ENCODE data around the gene CHRNB2. TPM values are rescaled to one million over a fixed set of nuclear protein-coding genes. Genes with fewer than 3 reads are reported as not detected.

CHRNB2 gene
- total and polyA plus RNA-seq, 11 donors = 0.03 to 0.14 (median 0.05) TPM; not detected in 7

- H3K4me3 ChIP-seq = no peak overlapping the region
- no peak for DNase-seq
- 15 to 26% (median 17%) methylated on average over 5 to 7 of the region's 7 CpGs for WGBS, 4 donors
- H3K36me3 ChIP-seq = peaks cover 0 to 17% (median 15%) of the 10 kb centered on the region in 9 donors
- intact Hi-C loops (cut with DNase I) = no loop called here
- no peak overlapping the region for H3K27ac ChIP-seq
- TF ChIP-seq, protein P1, sequence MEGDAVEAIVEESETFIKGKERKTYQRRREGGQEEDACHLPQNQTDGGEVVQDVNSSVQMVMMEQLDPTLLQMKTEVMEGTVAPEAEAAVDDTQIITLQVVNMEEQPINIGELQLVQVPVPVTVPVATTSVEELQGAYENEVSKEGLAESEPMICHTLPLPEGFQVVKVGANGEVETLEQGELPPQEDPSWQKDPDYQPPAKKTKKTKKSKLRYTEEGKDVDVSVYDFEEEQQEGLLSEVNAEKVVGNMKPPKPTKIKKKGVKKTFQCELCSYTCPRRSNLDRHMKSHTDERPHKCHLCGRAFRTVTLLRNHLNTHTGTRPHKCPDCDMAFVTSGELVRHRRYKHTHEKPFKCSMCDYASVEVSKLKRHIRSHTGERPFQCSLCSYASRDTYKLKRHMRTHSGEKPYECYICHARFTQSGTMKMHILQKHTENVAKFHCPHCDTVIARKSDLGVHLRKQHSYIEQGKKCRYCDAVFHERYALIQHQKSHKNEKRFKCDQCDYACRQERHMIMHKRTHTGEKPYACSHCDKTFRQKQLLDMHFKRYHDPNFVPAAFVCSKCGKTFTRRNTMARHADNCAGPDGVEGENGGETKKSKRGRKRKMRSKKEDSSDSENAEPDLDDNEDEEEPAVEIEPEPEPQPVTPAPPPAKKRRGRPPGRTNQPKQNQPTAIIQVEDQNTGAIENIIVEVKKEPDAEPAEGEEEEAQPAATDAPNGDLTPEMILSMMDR (IDR thresholded peaks at IDR 0.05) = no peak
- TF ChIP-seq POLR2A (IDR thresholded peaks at IDR 0.05) = no peak
- no peak for ATAC-seq
- H3K27me3 ChIP-seq = peaks cover 0 to 4% (median 0%) of the 10 kb centered on the region in 9 donors
- H3K9me3 ChIP-seq = no peaks in the 10 kb centered on the region
- peaks cover 0 to 33% (median 17%) of the 10 kb centered on the region in 12 donors for H3K4me1 ChIP-seq
These were observed 7.1 kb downstream of the CHRNB2 start for GRCh38 chr1:154574716-154575115.

- no peak for TF ChIP-seq POLR2A (IDR thresholded peaks at IDR 0.05)
- TF ChIP-seq, protein P1 (IDR thresholded peaks at IDR 0.05) = no peak
- Histone ChIP-seq H3K36me3 (peaks cover 0 to 24% (median 19%) of the 10 kb centered on the region in 9 donors), H3K27ac (no peak overlapping the region), H3K4me1 (peaks cover 0 to 33% (median 17%) of the 10 kb centered on the region in 12 donors), H3K9me3 (no peaks in the 10 kb centered on the region), H3K4me3 (no peak overlapping the region), H3K27me3 (no peaks in the 10 kb centered on the region)
- ATAC-seq = no peak
- no peak for DNase-seq
- 83 to 86% (median 84%) methylated on average over 10 of the region's 10 CpGs for WGBS, 4 donors
- intact Hi-C loops (cut with DNase I) = no loop called here
These were observed 7.8 kb downstream of the CHRNB2 start for GRCh38 chr1:154575147-154575927.

DNA sequence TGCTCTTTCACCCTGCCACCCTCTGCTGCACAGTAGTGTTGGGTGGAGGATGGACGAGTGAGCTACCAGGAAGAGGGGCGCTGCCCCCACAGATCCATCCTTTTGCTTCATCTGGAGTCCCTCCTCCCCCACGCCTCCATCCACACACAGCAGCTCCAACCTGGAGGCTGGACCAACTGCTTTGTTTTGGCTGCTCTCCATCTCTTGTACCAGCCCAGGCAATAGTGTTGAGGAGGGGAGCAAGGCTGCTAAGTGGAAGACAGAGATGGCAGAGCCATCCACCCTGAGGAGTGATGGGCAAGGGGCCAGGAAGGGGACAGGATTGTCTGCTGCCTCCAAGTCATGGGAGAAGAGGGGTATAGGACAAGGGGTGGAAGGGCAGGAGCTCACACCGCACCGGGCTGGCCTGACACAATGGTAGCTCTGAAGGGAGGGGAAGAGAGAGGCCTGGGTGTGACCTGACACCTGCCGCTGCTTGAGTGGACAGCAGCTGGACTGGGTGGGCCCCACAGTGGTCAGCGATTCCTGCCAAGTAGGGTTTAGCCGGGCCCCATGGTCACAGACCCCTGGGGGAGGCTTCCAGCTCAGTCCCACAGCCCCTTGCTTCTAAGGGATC, 8.5 kb downstream of the CHRNB2 start:
- intact Hi-C loops (cut with DNase I) = no loop called here
- Histone ChIP-seq H3K9me3 (no peaks in the 10 kb centered on the region), H3K4me3 (no peak overlapping the region), H3K4me1 (peaks cover 0 to 33% (median 17%) of the 10 kb centered on the region in 12 donors), H3K27ac (no peak overlapping the region), H3K36me3 (peaks cover 0 to 31% (median 26%) of the 10 kb centered on the region in 9 donors), H3K27me3 (no peaks in the 10 kb centered on the region)
- WGBS, 4 donors = 81 to 83% (median 82%) methylated on average over 8 of the region's 8 CpGs
- DNase-seq (no peak), ATAC-seq (peak in 1 of 4 donors; percentile 12)
- TF ChIP-seq POLR2A (IDR thresholded peaks at IDR 0.05) = no peak
- TF ChIP-seq, protein P1 (IDR thresholded peaks at IDR 0.05) = no peak

GRCh38 chr1:154577346-154578057, 9.9 kb downstream of the CHRNB2 start:
- no peak overlapping the region for H3K4me3 ChIP-seq
- H3K9me3 ChIP-seq = no peaks in the 10 kb centered on the region
- peaks cover 0 to 33% (median 17%) of the 10 kb centered on the region in 12 donors for H3K4me1 ChIP-seq
- TF ChIP-seq, protein P1 (IDR thresholded peaks at IDR 0.05) = no peak
- no peak for TF ChIP-seq POLR2A (IDR thresholded peaks at IDR 0.05)
- no peak for DNase-seq
- H3K36me3 ChIP-seq = peaks cover 0 to 45% (median 39%) of the 10 kb centered on the region in 9 donors
- peak overlapping the region in 9 of 12 donors; percentile 8 to 71 (median 44) for H3K27ac ChIP-seq
- ATAC-seq = peak in 1 of 4 donors; percentile 10
- WGBS, 4 donors = 58 to 83% (median 67%) methylated on average over 4 to 7 of the region's 7 CpGs
- intact Hi-C loops (cut with DNase I) = no loop called here
- H3K27me3 ChIP-seq = no peaks in the 10 kb centered on the region
